ENCODE data around the gene RHEB. TPM values are rescaled to one million over a fixed set of nuclear protein-coding genes. Genes with fewer than 3 reads are reported as not detected.

Gene RHEB
- total and polyA plus RNA-seq, 2 experiments from 2014 or later: 101 to 239 TPM

- TF ChIP-seq ETS1 (IDR thresholded peaks at IDR 0.05) (no peak), ZNF331 (CRISPR knock-in tag; IDR thresholded peaks at IDR 0.05; ENCODE audit: low read depth) (no peak), CTCF (conservative IDR thresholded peaks at IDR 0.05; ENCODE audit: low read depth in 2 of 2) (no peak), CREB1 (CRISPR knock-in tag; IDR thresholded peaks at IDR 0.05; ENCODE audit: low read depth) (no peak)
Observed at GRCh38 chr7:151518105-151518946, 1.4 kb downstream of the RHEB start (continued).

- Histone ChIP-seq H3K4me2 (peak overlapping the region; percentile 95), H3K27me3 (ENCODE audit: insufficient read depth) (peaks cover 15% of the 10 kb centered on the region), H2AFZ (no peak overlapping the region), H3K4me1 (ENCODE audit: insufficient read depth) (peaks cover 37% of the 10 kb centered on the region), H3K36me3 (ENCODE audit: insufficient read depth) (no peaks in the 10 kb centered on the region), H3F3A (replicated peaks; ENCODE audit: low read depth) (peaks cover 11% of the 10 kb centered on the region; the same call in 1 of the 2 replicates), H3K79me2 (replicated peaks; ENCODE audit: insufficient read depth) (peaks cover 63% of the 10 kb centered on the region), H4K20me1 (replicated peaks; ENCODE audit: insufficient read depth) (peaks cover 61% of the 10 kb centered on the region), H3K27ac (ENCODE audit: low read depth) (no peak overlapping the region), H3K9me2 (ENCODE audit: insufficient read depth) (no peaks in the 10 kb centered on the region), H3K4me3 (peak overlapping the region; percentile 97)
- peak overlapping the region; percentile 97 for H3K4me3 Mint-ChIP-seq
- H3K27ac Mint-ChIP-seq: peak overlapping the region; percentile 93
- H3K4me1 Mint-ChIP-seq: peaks cover 43% of the 10 kb centered on the region
- 0 out of 3 replicates have a peak, but pooled peaks cover 4% of the 10 kb centered on the region for H3K36me3 Mint-ChIP-seq (ENCODE audit: low read depth)
- H3K27me3 Mint-ChIP-seq (ENCODE audit: insufficient read depth, low read depth, poor library complexity): peaks cover 28% of the 10 kb centered on the region
- ATAC-seq: no peak
- H3K9me3 Mint-ChIP-seq: peaks cover 8% of the 10 kb centered on the region; the same call in 2 of the 3 replicates
- DNase-seq (ENCODE audit: low spot score): no peak
- TF ChIP-seq EZH2 (IDR thresholded peaks at IDR 0.05; ENCODE audit: low read depth, unreplicated experiment) (no peak), CREB1 (CRISPR knock-in tag; IDR thresholded peaks at IDR 0.05; ENCODE audit: low read depth) (no peak), EZH2phosphoT487 (IDR thresholded peaks at IDR 0.05; ENCODE audit: unreplicated experiment) (no peak), ZNF462 (CRISPR knock-in tag; IDR thresholded peaks at IDR 0.05) (no peak), POLR2AphosphoS5 (IDR thresholded peaks at IDR 0.05; ENCODE audit: low read depth) (no peak), NANOG (IDR thresholded peaks at IDR 0.05; ENCODE audit: borderline replicate concordance) (no peak), JUNB (IDR thresholded peaks at IDR 0.05; ENCODE audit: unreplicated experiment) (no peak), ETS1 (IDR thresholded peaks at IDR 0.05) (no peak), ZNF331 (CRISPR knock-in tag; IDR thresholded peaks at IDR 0.05; ENCODE audit: low read depth) (no peak)
Observed at GRCh38 chr7:151517601-151518104, 2.0 kb downstream of the RHEB start.

Measured in GM23338 (cell line).